Skeletal muscle tissue (tissue), 4 donors: Measurements from ENCODE around the gene RPS18. TPM values are rescaled to one million over a fixed set of nuclear protein-coding genes. Genes with fewer than 3 reads are reported as not detected.
A peak's percentile ranks its signal among the peaks of the same experiment; 100 is the strongest.

Source experiments
- H3K27ac ChIP-seq: one replicate; pipeline ENCODE4 v1.7.0; 2013; ENCODE audit warnings: mild to moderate bottlenecking, low read depth, low read length, inconsistent platforms
- H3K27me3 ChIP-seq, 3 donors: one replicate each; pipeline ENCODE4 v1.7.0; 2013; ENCODE audit warnings: low read length in 3 of 3; ENCODE audit not compliant: control insufficient read depth in 3 of 3, insufficient read depth in 3 of 3
- H3K36me3 ChIP-seq, 3 donors: one replicate each; pipeline ENCODE4 v1.7.0; 2013; ENCODE audit warnings: low read length in 3 of 3; ENCODE audit not compliant: control insufficient read depth in 3 of 3, insufficient read depth in 3 of 3
- H3K4me1 ChIP-seq, 3 donors: one replicate each; pipeline ENCODE4 v1.7.0; 2013; ENCODE audit warnings: low read length in 3 of 3, mild to moderate bottlenecking in 3 of 3; ENCODE audit not compliant: control insufficient read depth in 3 of 3, insufficient read depth in 3 of 3
- H3K4me3 ChIP-seq, 3 donors: one replicate each; pipeline ENCODE4 v1.7.0; 2013; ENCODE audit warnings: low read length in 3 of 3
- H3K9ac ChIP-seq, 3 donors: one replicate each; pipeline ENCODE4 v1.7.0; 2013; ENCODE audit warnings: low read length in 3 of 3, mild to moderate bottlenecking in 3 of 3, moderate library complexity in 2 of 3, low read depth in 1 of 3
- H3K9me3 ChIP-seq, 3 donors: one replicate each; pipeline ENCODE4 v1.7.0; 2013; ENCODE audit warnings: low read length in 3 of 3; ENCODE audit not compliant: control insufficient read depth in 3 of 3
- total RNA-seq: library from RNA; depleted of rRNA; stranded (reverse); fragments of >200 nt; gene quantifications from one replicate; pipeline ENCODE4 v1.2.3, GENCODE V29; 2014
- donor health status: Osteomylitis.

Gene RPS18
- total RNA-seq, 1 donor from 2014 or later, result 8,222 TPM

DNA sequence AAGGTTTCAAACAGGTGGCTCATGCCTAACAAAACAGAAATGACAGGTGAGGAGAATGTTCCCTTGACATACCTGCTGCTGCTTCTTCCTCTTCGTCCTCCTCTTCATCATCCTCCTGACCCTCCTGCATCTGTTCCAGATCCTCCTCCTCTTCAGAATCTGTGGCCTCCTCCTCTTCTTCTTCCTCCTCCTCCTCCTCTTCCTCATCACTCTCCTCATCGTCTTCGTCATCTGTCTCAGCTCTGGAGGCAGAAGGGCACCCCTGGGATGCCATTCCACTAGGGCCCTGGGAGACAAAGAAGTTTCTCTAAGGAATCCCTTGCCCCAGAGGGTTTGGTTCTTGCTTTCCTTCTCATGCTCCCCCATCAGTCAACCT, 48.1 kb downstream of the RPS18 start:
- H3K9ac ChIP-seq, result peak overlapping the region in 1 of 3 donors; percentile 25
- H3K4me1 ChIP-seq, result peaks cover 47 to 77% (median 57%) of the 10 kb centered on the region in 3 donors

DNA sequence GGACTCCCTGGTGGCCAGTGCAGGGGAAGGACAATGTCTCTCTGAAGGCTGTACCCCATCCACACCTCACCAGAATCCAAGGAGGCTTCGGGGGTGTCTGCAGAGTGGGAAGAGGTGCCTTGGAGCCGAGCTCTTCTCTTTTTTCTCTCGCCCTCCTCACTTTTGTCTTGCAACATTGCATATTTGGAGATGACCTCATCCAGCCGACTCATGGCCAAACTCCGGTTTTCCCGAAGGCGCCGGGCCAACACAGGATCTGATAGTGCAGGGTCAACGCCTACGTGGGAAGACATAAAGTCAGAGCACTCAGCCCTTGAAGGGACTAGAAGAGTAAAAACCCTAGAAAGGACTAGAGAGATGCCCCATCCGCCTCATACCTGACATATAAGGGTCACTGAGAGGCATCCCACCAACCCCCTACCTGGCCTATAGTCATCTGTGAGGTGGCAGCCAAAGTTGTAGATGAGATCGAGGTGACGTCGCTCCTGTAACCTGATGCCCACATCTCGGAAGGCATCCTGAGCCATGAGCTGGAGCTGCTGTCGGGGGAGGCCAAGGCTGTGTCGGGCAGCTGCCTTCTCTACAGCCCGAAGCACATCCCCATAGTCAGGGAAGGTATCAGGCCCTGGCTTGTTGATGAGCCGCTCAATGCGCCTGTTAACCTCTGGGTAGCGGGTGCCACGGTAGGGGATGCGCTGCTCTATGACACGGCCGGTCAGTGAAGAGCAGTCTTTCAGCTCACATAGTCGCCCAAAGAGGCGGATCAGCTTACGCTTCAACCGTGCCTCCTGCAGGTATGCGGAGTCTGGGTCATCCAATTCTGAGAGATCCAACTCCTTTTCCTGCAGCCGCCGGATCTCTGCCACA, 48.7 kb downstream of the RPS18 start:
- Histone ChIP-seq H3K9ac (peak overlapping the region in 2 of 3 donors; percentile 36 to 57), H3K27ac (peak overlapping the region; percentile 13), H3K4me1 (peaks cover 42 to 70% (median 55%) of the 10 kb centered on the region in 3 donors), H3K36me3 (peaks cover 26 to 29% (median 27%) of the 10 kb centered on the region in 3 donors), H3K27me3 (no peaks in the 10 kb centered on the region), H3K9me3 (no peaks in the 10 kb centered on the region), H3K4me3 (peak overlapping the region in 2 of 3 donors; percentile 35 to 85)

More for the DNA sequence above, 48.1 kb downstream of the RPS18 start:
- no peaks in the 10 kb centered on the region for H3K27me3 ChIP-seq
- no peak overlapping the region for H3K27ac ChIP-seq
- no peaks in the 10 kb centered on the region for H3K9me3 ChIP-seq
- H3K4me3 ChIP-seq, result no peak overlapping the region
- H3K36me3 ChIP-seq, result peaks cover 26 to 29% (median 27%) of the 10 kb centered on the region in 3 donors

DNA sequence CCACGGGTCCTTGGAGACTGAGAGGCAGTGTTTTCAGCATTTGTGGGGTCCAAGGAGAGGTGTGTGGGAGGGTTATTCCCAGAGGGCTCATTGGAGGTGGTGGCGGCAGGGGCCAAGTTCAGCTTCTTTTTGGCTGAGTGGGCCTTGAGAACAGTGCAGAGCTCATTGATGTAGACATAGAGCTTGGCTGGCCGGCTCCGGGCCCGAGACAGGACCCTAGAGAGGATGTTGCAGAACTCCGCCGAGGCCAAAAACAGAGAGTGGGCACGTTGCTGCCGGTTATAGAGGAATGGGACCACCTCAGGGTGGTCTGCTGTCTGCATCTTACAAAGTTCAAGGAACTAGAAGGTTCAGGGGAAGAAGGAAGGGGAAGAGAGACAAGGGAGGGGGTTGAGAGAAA, 49.4 kb downstream of the RPS18 start:
- H3K9me3 ChIP-seq, result no peaks in the 10 kb centered on the region
- H3K27ac ChIP-seq, result no peak overlapping the region
- H3K4me3 ChIP-seq, result peak overlapping the region in 2 of 3 donors; percentile 85 to 97
- H3K27me3 ChIP-seq, result no peaks in the 10 kb centered on the region
- H3K4me1 ChIP-seq, result peaks cover 42 to 65% (median 55%) of the 10 kb centered on the region in 3 donors
- peaks cover 26 to 28% (median 27%) of the 10 kb centered on the region in 3 donors for H3K36me3 ChIP-seq
- H3K9ac ChIP-seq, result peak overlapping the region in 2 of 3 donors; percentile 87 to 88

DNA sequence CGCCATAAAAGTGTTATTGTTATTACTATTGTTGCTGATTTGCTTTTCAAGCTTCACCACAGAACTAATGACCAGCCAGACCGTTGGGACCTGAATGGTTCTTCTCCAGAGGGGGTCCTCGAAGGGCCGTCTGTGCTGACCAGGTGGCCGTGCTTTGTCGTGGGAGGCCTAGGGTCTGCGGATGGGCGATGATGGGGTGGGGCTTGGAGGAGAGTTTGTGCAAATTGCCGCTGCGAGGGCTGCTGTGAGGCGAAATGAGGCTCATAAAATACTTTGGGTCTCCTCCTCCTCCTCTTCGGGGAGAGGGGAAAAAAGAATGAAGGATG, 51.7 kb downstream of the RPS18 start:
- Histone ChIP-seq H3K9me3 (no peaks in the 10 kb centered on the region), H3K4me1 (peaks cover 33 to 48% (median 41%) of the 10 kb centered on the region in 3 donors), H3K36me3 (peaks cover 26 to 27% (median 26%) of the 10 kb centered on the region in 3 donors), H3K4me3 (peak overlapping the region; percentile 78 to 97 (median 85)), H3K27me3 (no peaks in the 10 kb centered on the region), H3K27ac (peak overlapping the region; percentile 76), H3K9ac (peak overlapping the region; percentile 87 to 91 (median 88))

DNA sequence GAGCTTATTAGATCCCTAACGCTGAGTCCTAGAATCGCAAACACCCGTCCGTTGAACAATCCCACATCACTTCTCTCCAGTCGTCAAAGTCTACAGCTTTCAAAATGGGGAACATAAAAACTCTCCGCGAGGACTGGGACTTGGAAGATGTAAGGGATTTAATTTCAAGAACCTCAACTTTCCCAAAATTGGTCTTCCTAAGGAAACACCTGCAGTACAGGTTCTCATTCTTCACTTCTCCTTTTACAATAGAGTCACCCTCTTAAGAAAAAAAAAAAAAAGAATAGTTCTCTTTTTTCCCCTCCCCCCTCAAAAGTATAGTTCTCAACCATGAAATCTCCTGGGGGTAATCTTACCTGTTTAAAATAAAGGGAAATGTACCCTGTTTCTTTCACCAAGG, 52.2 kb downstream of the RPS18 start:
- H3K9ac ChIP-seq, result peak overlapping the region; percentile 87 to 91 (median 88)
- peak overlapping the region; percentile 76 for H3K27ac ChIP-seq
- H3K27me3 ChIP-seq, result no peaks in the 10 kb centered on the region
- H3K4me1 ChIP-seq, result peaks cover 30 to 43% (median 37%) of the 10 kb centered on the region in 3 donors
- H3K9me3 ChIP-seq, result no peaks in the 10 kb centered on the region
- H3K4me3 ChIP-seq, result peak overlapping the region; percentile 78 to 97 (median 85)
- H3K36me3 ChIP-seq, result peaks cover 20 to 23% (median 20%) of the 10 kb centered on the region in 3 donors

Other genes starting within 250 kb of the RPS18 start
- gene HLA-DPA1, start 198.4 kb upstream of the RPS18 start, total RNA-seq, result 14.6 TPM
- 9.9 TPM for gene HLA-DPB1, start 196.1 kb upstream of the RPS18 start, total RNA-seq
- gene COL11A2, start 79.6 kb upstream of the RPS18 start, total RNA-seq, result 28.7 TPM
- gene RXRB, start 71.4 kb upstream of the RPS18 start, total RNA-seq, result 17.7 TPM
- 53.2 TPM for gene SLC39A7, start 71.2 kb upstream of the RPS18 start, total RNA-seq
- gene HSD17B8, start 67.4 kb upstream of the RPS18 start, total RNA-seq, result 15.7 TPM
- 20.4 TPM for gene RING1, start 63.6 kb upstream of the RPS18 start, total RNA-seq
- 43.8 TPM for gene VPS52, start 199 bp upstream of the RPS18 start, total RNA-seq
- 2.1 TPM for gene B3GALT4, start 5.0 kb downstream of the RPS18 start, total RNA-seq
- gene WDR46, start 17.2 kb downstream of the RPS18 start, total RNA-seq, result 67.3 TPM
- 27.1 TPM for gene PFDN6, start 17.5 kb downstream of the RPS18 start, total RNA-seq
- 18.3 TPM for gene RGL2, start 26.9 kb downstream of the RPS18 start, total RNA-seq
- gene TAPBP, start 42.0 kb downstream of the RPS18 start, total RNA-seq, result 16.7 TPM
- gene ZBTB22, start 45.7 kb downstream of the RPS18 start, total RNA-seq, result 17.7 TPM
- 15.1 TPM for gene DAXX, start 50.9 kb downstream of the RPS18 start, total RNA-seq
- gene KIFC1, start 119.7 kb downstream of the RPS18 start, total RNA-seq, result 12.0 TPM
- 5.7 TPM for gene PHF1, start 138.9 kb downstream of the RPS18 start, total RNA-seq
- gene CUTA, start 146.0 kb downstream of the RPS18 start, total RNA-seq, result 73.1 TPM
- 1.6 TPM for gene SYNGAP1, start 148.0 kb downstream of the RPS18 start, total RNA-seq
- 11.0 TPM for gene ZBTB9, start 182.5 kb downstream of the RPS18 start, total RNA-seq